GM12875 (cell line): ENCODE measurements around the gene LPGAT1.

Experiments
- H3K4me3 ChIP-seq: one replicate; pipeline ENCODE4 v1.5.1; 2011; ENCODE audit warnings: low read depth, low read length, control low read depth
- TF ChIP-seq, protein P1 (sequence below): IDR thresholded peaks from 2 replicates; pipeline ENCODE4 v1.5.1; 2011; ENCODE audit warnings: low read depth, mild to moderate bottlenecking, control low read depth, inconsistent platforms, low read length, moderate library complexity, borderline replicate concordance; ENCODE audit not compliant: insufficient read depth

The LPGAT1 gene

DNA sequence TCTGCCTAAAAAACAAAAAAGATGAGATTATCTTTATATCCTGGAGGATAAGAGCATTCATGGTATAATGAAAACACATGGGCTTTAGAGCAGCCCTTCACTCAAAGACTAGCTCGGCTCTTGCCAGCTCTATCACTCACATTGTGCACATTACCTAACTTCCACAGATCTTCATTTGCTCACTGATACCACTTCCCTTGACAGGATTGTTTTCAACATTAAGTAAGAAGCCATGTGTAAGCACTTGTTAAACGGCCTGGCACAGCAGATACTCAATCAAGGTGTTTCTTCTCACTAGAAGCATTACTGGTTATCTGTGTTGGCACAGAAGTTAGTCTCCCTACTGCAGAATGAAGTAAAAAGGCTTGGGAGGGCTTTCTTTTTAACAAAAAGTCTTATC lies 18.7 kb downstream of the LPGAT1 start:
- TF ChIP-seq, protein P1, sequence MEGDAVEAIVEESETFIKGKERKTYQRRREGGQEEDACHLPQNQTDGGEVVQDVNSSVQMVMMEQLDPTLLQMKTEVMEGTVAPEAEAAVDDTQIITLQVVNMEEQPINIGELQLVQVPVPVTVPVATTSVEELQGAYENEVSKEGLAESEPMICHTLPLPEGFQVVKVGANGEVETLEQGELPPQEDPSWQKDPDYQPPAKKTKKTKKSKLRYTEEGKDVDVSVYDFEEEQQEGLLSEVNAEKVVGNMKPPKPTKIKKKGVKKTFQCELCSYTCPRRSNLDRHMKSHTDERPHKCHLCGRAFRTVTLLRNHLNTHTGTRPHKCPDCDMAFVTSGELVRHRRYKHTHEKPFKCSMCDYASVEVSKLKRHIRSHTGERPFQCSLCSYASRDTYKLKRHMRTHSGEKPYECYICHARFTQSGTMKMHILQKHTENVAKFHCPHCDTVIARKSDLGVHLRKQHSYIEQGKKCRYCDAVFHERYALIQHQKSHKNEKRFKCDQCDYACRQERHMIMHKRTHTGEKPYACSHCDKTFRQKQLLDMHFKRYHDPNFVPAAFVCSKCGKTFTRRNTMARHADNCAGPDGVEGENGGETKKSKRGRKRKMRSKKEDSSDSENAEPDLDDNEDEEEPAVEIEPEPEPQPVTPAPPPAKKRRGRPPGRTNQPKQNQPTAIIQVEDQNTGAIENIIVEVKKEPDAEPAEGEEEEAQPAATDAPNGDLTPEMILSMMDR, result no peak

DNA sequence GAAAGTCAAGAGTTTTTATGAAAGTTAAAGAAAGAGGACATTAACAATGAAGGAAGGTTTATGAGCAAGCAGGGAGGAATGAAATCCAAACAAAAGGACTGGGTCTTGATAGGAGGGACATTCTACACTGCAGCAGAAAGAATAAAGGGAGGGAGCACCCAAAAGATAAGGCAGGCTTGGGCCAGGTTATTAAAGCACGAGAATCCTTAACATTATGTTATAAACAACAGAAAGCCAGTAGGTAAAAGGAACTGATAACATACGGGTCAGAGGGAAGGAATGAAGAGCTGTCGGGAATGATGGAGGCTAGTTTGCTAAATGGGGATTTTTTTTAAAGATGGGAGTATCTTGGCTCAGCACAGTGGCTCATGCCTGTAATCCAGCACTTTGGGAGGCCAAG lies 19.4 kb downstream of the LPGAT1 start:
- TF ChIP-seq, protein P1, result no peak
- H3K4me3 ChIP-seq, result no peak overlapping the region

More for the DNA sequence above, 18.7 kb downstream of the LPGAT1 start:
- no peak overlapping the region for H3K4me3 ChIP-seq

DNA sequence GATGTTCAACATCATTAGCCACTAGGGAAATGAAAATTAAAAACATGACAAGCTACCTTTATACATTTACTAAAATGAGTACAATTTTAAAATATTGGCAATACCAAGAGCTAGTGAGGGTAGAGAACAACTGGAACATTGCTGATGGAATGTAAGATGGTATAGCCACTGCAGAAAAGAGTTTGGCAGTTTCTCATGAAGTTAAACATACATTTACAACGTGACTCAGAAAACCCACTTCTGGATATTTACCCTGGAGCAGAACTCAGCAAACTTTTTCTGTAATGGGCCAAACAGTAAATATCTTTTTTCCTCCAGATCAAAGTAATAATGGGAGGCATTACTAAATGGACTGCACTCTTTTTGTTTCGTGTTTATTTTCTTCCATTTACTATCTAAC lies 22.1 kb downstream of the LPGAT1 start:
- TF ChIP-seq, protein P1, result no peak
- no peak overlapping the region for H3K4me3 ChIP-seq

DNA sequence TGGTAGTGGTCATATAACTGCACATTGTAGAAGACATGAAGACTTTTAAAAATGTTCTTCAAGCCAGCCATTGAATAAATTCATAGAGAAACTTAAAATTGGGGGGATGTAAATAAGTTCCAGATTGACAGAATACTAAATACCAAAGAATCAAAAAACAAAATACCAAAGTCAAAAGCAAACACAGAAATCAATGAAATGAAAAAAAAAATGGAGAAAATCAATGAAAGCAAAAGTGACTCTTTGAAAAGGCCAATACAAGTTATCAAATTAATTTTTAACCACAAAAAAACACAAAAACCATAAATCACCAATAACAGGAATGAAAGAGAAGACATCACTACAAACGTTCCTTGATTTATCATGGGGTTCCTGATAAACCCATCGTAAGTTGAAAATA lies 25.6 kb downstream of the LPGAT1 start:
- TF ChIP-seq, protein P1, result no peak
- H3K4me3 ChIP-seq, result no peak overlapping the region

DNA sequence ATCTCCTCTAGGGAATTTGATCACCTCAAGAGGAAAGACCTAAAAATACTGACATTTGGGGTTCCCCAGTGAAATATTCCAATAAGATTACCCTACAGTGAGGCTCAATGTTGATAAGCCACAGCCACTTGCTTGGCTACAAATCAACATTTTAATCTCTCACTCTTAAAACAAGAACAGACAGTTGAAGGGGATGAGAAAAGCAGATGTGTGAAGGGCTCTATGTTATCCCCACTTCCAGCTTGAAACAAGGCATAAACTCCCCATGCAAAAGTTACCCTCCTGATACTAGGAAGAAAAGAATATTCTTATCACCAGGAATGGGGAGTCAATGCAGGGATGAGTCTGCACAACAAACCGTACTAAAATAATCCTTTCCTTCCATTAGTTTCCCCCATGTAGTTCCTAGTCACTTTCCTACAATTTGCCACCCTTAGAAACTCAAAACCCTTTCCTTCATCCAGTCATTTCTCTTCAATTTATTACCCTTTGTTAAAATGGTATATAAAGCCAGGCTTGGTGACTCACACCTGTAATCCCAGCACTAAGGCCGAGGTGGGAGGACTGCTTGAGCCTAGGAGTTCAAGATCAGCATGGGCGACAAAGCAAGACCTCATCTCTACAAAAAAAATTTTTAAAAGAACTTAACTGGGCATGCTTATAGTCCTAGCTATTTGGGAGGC lies 29.5 kb downstream of the LPGAT1 start:
- TF ChIP-seq, protein P1, result no peak
- no peak overlapping the region for H3K4me3 ChIP-seq

DNA sequence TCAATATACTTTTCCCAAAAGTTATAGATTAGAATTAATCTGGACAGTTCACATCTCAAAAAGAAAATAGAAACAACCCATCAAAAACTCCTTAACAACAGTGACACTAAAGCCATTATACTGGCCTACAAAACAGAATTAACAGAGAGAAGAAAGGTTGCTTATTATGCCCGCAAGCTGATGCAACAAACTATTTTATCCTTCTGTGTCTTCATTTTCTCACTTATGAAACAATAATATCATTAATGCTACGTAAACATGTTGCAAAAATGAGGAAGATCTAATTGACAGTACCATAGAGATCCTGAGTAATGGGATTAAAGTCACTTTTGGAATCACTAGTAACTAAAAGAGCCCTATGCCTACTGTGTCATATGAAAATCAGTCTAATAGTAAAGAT lies 32.6 kb downstream of the LPGAT1 start:
- TF ChIP-seq, protein P1, result no peak
- H3K4me3 ChIP-seq, result no peak overlapping the region

DNA sequence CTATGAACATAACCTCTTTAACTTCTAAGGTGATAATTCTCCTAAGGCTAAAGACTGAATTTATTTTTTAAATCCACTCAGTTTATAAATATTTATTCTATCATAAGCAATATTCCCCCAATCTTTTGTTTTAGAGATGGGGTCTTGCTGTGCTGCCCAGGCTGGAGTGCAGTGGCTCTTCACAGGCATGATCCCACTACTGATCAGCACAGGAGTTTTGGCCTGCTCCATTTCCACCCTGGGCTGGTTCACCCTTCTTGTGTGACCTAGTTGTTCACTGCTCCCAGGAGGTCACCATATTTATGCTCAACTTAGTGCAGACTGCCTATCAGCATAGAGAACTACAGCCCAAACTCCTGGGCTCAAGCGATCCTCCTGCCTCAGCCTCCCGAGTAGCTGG lies 38.6 kb downstream of the LPGAT1 start:
- H3K4me3 ChIP-seq, result no peak overlapping the region
- TF ChIP-seq, protein P1, result no peak
